HG03196 (cell line): ENCODE data around the gene UBR2.
"Not testable (repeated sequence)": the region's sequence is repeated elsewhere in the genome, so short reads cannot be mapped to it uniquely, and the experiment has no call there.

Experiments
- ATAC-seq: cut with Tn5 transposase; IDR thresholded peaks from one replicate; pipeline ENCODE4 v1.9.1; 2021; ENCODE audit not compliant: unreplicated experiment

UBR2 gene

DNA sequence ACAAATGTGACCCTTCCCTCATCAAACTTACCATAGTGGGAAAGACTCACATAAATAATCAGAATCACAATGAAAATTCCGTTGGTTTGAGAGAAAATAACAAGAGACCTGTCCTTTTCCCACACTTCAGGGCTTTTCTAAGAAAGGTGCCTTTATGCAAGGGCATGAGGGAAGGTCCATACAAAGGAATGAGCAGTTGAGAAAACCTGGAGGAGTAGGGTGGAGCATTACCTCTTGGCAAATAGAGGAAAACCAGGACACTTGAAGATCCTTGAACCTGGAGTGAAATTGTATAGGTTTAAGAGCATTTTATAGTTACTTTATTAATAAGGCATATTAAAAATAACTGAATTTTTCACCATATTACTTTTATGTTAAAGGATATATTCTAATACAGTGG lies 54.3 kb downstream of the UBR2 start:
- no peak for ATAC-seq

DNA sequence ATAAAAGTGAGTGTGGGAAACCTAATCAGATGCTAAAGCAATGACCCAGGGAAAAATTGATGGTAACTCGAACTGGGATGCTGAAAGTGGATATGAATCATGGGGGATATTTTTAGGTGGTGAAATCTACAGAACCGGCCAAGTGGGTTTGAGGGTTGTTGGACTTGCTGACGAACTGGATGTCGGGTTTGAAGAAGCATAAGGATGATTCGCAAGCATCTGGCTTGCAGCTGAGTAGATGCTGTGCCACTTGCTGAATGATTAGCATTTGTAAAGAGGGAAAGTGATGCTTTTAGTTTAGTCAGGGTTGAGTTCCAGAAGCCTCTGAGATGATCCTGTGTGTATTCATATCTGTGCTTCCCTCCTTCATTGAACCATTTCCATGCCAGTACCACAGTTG lies 54.9 kb downstream of the UBR2 start:
- no peak for ATAC-seq

DNA sequence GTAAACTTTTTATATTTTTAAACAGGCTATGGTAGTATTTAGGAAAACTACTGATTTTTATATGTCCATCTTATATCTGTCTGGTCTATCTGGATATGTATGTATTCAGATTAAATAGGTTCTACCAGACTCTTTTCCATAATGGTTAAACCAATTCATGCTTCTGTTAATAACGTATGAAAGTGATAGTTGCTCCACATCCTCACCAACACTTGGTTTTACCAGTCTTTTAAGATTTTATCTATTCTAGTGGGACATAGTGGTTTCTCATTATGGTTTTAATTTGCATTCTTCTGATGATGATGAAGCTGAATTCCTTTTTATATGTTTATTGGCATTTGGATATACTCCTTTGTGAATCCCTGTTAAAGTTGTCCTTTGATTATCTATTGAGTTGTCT lies 56.1 kb downstream of the UBR2 start:
- ATAC-seq, result no peak

DNA sequence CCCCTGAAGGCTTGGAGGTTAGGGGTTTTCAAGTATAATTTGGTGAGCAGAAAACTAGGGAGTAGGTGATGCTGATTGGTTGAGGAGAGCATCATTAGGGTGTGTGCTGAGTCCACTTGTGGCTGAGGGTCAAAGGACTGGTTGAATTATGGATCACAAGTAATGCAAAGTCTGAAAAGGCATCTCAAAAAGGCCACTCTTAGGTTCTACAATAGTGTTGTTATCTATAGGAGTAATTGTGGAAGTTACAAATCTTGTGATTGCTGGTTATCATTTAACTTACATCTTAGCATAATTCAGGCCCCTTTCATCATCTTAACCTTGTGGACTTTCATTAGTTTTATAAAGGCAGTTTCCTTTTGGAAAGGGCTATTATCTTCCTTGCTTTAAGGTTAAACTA lies 60.8 kb downstream of the UBR2 start:
- no peak for ATAC-seq

DNA sequence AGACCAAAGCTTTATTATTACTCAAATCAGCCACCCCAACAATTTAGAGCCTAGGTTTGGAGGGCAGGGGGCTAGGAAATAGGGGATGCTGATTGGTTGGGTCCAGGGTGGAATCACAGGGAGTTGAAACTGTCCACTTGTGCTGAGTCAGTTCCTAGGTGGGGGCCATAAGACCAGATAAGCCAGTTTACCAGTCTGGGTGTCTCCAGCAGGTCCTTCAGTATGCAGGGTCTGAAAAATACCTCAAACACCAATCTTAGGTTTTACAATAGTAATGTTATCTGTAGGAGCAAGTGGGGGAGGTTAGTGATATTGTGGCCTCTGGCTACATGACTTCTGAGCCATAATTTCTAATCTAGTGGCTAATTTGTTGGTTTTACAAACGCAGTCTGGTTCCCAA lies 63.2 kb downstream of the UBR2 start:
- ATAC-seq, result no peak

DNA sequence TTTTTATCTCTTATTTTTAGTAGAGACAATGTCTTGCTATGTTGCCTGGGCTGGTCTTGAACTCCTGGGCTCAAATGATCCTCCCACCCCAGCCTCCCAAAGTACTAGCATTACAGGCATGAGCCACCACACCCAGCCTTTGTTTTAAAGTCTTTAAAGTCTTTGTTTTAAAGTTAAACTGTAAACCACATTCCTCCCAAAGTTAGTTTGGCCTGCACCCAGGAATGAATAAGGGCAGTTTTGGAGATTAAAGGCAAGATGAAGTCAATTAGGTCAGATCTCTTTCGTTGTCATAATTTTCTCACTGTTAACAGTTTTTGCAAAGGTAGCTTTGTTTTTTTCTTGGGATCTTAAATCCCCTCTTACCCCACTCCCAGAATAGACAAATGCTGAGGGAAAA lies 63.8 kb downstream of the UBR2 start:
- no peak for ATAC-seq

DNA sequence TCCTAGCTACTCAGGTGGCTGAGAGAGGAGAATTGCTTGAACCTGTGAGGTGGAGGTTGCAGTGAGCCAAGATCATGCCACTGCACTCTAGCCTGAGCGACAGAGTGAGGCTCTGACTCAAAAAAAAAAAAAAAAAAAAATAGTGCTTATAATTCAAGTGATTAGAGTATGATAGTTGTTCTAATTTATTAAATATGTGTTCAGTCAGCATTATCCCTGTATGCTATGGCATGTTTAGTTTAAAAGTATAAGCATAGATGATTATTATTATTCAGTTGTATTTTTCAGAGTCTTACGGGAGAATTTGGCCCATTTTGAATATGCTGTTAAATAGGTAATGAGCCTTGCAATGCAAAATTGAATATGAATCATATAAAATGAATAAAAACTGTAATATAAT lies 64.8 kb downstream of the UBR2 start:
- no peak for ATAC-seq

DNA sequence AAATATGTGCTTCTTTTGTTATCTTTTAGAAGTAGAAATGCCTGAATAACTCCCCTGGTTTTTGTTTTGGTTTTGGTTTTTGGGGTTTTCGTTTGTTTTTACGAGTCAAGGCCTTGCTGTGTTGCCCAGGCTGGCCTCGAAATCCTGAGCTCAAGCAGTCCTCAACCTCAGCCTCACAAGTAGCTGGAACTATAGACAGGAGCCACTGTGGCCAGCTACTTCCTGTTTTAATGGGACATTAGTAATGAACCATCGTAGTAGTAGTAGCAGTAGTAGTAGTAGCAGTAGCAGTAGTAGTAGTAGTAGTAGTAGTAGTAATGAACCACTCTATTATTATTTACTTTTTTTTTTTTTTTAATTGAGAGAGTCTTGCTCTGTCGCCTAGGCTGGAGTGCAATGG lies 66.0 kb downstream of the UBR2 start:
- no peak for ATAC-seq

DNA sequence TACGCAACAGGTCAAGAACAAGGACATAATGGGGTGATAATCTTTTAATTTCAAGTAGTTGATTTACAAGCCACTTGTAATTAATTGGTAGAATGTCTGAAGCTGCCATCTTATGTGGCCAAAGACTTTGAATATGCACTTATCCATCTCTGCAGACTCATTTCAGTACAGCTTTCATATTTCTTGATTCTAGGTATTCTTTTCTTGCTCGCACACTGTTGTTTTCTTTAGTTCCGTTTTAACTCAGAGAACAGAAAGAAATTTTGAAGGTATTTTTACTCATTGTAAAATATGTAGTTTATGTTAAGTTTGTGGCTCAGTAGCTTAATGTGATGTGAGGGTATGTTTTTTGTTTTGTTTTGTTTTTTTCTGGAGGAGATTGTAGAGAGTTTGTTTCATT lies 73.9 kb downstream of the UBR2 start:
- no peak for ATAC-seq

DNA sequence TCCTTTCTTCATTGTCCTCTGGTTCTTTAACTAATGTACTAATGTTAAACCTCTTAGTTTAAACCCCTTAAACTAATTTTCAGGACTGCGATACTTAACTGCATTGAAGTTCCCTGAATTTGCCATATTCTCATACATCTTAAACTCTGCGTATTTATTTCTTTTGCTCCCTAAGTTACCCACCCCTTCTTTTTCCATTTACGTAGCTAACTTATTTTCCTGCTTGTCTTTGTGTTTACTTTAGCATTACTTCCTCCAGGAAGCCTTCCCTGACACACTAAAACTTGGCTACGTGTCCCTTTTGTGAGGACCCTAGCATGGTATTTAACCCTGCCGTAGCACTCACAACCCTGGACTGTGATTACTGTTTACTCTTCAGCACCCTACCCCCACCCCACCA lies 79.0 kb downstream of the UBR2 start:
- ATAC-seq, result no peak

DNA sequence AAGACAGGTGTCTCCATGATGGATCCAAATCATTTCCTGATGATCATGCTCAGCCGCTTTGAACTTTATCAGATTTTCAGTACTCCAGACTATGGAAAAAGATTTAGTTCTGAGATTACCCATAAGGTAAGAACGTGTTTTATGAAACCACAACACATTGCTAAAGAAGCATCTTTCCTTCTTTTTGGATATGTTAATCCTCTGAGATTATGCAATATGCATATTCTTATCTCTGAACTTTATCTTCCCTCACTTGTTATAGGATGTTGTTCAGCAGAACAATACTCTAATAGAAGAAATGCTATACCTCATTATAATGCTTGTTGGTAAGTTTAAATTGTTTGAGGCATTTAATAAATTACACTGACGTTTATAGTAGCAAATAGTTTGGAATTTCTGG lies 80.4 kb downstream of the UBR2 start:
- ATAC-seq, result no peak

DNA sequence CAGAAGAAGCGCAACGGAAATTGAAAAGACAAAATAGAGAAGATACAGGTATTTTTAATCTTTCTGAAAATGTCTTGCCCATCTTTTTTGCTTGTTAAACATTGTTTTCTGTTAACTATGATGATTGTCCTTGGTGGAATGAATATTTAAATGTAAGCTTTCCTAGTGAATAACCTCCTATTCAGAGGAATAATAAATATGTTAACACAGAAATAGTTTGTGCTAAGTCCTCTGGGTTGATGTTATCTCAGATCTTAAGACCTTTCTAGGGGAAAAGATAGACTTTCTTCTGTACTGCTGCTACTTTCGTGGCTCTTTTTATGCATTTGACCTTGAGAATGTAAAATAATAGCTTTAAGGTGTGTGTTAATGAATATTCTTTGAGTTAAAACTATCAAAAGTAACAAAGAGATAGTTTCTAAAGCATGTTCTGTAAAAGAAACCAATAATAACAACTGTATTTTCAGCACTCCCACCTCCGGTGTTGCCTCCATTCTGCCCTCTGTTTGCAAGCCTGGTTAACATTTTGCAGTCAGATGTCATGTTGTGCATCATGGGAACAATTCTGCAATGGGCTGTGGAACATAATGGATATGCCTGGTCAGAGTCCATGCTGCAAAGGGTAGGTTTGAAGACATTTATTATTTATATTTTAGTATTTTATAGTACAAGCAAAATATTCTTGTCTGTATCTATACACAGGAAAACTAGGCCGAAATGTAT lies 88.4 kb downstream of the UBR2 start:
- no peak for ATAC-seq

DNA sequence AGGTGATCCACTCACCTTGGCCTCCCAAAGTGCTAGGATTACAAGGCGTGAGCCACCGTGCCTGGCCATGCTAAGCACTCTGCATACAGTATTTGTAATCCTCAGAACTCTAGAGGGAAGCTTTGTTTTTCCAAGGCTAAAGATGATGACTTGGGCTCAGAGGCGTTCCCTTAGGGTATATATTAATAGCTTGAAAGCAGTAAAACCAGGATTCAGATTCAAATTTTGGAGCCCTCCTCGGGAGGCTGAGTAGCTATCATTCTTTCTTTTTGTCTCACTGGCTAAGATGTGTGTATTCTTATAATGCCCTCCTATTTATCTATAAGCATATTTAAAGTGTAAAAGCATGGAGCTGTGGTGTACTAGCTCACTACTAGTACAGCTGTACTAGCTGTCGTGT lies 90.0 kb downstream of the UBR2 start:
- ATAC-seq, result no peak

DNA sequence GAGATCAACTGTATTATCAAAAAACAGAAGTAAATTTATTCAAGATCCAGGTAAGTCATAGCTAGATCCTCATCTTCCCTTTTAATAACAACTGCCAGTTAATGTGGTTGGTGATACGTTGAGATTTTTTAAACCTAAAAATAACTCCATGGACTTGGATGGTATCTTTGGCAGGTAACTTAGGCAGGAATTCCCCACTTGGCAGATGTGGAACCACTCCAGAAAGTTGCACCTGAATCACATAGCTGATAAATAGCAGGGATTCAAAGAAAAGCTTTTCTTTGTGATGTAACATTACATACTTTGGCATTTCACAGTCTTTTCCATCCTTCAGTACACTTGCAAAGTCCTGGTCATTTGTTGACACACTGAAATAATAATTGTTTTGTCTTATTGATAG lies 96.0 kb downstream of the UBR2 start:
- ATAC-seq, result no peak

DNA sequence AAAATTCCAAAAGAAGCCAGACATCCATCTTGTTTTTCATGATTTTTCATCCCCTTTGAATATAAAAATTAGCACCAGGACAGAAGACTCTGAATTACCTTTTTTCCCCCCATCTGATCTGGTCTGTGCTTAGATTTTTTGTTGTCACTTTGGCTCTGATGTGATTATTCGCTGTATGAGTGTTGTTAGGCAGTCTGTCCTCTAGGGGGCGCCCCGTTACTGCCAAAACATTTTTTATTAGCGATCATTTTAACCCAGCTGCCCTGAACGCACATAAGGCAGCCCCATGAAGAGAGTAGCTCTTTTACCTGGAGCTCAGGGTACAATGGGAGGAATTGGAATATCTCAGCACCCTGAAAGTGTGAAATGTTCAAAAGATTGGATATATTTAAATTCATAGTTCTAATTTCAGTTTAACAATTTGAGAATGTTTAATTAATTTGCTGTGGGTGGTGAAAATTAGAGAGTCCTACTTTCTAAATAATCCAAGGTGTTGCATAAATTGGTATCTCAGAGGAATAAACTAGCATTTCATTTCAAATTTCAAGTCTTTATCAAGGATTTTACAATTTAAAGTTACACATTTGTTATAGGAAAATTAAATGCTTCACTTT lies 97.8 kb downstream of the UBR2 start:
- ATAC-seq, result no peak

DNA sequence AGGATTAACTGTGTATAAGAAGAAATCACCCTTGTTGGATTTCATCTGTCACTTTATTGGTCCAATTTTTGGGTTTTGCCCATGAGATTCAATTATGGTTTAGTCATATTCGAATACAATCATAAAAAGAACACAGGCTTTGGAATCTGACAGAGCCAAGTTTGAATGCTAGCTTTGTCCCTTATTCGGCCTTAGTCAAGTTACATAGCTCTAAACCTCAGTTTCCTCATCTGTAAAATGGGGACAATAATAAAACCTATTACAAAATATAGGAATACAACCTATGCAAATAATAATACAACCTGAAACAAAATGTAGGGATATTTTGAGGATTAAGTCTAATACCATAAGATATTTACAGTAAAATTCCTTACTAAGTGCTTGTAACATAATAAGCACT lies 100.9 kb downstream of the UBR2 start:
- no peak for ATAC-seq

DNA sequence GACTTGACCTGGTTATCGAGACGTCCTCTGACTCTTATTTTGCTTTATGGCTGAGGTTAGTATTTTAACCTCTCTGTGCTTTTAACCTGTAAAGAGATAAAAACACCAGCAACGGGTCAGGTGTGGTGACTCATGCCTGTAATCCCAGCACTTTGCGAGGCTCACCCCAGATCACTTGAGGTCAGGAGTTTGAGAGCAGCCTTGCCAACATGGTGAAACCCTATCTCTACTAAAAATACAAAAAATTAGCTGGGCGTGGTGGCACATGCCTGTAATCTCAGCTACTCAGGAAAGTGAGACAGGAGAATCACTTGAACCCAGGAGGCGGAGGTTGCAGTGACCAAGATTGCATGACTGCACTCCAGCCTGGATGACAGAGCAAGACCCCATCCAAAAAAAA lies 110.5 kb downstream of the UBR2 start:
- not testable (repeated sequence) for ATAC-seq

DNA sequence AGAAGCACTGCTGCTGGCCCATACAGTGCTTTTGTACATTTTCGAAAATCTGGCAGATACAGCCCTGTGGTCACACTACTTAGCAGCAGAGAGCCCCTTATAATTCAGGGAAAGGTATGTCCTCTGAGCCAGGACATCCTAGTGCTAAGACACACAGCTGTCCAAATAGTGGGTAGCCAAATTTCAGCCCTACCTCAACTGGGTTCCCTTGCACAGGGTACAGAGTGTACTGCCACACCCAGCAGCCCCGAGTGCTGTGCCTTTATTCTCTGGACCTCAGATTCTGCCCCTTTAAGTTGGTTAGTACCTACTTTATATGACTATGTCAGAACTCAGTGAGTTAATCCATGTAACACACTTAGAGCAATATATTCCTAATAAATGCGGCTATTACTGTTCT lies 111.0 kb downstream of the UBR2 start:
- no peak for ATAC-seq

DNA sequence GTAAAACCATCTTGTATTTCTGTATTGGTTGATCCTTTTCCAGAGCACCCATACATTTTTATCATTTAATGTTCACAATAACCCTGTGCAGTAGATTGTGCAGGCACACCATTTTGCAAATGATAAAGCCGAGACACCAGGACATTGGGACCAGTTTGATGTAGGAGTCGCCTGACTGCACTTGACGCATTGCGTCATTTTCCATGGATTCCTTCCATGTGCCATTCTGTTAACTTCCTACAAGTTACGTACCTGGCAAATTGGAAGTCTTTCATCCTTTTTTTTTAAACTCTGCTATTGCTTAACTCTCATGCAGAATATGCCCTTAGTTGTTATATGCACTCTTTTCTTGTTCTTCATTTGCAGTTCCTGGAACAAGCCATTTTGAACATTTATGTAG lies 115.5 kb downstream of the UBR2 start:
- no peak for ATAC-seq

DNA sequence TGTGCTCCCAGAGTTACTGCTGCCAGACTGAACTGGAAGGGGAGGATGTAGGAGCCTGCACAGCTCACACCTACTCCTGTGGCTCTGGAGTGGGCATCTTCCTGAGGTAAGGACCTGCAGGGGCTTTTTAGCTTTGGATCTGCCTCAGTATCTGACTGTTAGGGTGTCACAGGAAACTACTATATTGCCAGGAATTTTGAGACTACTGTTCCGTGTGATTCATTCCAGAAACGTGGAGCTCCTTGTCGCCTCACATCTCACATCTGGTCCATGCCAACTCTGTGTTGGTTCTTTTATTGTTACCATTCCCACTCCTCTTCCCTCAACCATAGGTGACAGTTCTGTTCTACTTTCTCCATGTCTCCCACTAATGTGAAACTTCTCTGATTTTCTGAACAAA lies 124.5 kb downstream of the UBR2 start:
- ATAC-seq, result no peak

DNA sequence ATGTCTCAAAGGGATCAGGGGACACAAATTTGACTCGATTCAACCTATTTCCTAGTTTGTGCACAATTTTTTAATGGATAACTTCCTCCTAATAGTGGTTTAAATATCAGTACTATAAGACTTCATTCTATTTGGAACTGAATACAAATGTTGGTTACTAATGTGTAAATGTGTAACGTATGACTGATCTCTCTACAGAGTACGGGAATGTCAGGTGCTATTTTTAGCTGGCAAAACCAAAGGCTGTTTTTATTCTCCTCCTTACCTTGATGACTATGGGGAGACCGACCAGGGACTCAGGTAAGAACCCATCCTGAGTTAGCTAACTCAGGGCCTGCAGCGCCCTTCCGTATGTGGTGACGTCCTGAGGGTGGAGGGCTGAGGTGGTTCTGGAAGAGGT lies 125.5 kb downstream of the UBR2 start:
- ATAC-seq, result no peak

DNA sequence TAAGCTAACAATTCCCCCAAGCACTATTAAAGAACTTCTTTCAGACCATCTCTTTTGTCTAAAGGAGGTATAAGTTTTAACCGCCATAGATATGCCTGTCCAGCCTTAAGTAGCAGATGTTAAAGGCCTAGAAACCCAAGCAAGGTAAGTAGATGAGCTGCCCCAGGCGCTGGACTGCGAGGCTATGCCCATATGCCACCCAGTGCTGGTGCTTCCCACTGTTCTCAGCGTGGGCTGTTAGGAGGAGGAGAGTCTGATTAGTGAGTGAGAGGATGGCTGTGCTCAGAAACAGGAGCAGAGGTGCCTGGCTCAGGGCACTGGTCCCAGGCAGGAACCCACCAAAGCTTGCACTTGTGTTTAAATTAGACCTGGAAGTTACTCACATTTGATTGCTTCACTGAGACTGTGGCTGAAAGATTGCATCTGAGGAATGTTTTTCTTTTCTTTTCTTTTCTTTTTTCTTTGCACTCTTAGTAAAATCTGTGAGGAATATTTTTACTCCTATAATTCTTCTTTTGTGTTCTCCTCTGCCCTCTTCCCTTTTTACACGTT lies 126.4 kb downstream of the UBR2 start:
- ATAC-seq, result no peak

DNA sequence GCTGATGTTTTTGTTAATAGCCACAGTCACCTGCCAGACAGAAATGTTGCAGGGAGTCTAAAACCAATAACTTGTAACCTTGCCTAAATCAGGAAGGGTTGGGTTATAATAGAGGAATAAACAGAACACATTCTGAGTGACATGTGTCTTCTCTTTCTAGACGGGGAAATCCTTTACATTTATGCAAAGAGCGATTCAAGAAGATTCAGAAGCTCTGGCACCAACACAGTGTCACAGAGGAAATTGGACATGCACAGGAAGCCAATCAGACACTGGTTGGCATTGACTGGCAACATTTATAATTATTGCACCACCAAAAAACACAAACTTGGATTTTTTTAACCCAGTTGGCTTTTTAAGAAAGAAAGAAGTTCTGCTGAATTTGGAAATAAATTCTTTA lies 127.0 kb downstream of the UBR2 start:
- no peak for ATAC-seq
